A549 treated with AZD2906 at 1 μM for 4 hours (cell line): ENCODE results near the gene ERVW-1. TPM values are rescaled to one million over a fixed set of nuclear protein-coding genes. Genes with fewer than 3 reads are reported as not detected.

Experiments used
- total RNA-seq: library from RNA; stranded (reverse); fragments of 200-300 nt; extraction: Qiagen RNA extraction; gene quantifications from 5 replicates; pipeline ENCODE4 v1.2.3, GENCODE V29; 2022

ERVW-1 gene, protein sequence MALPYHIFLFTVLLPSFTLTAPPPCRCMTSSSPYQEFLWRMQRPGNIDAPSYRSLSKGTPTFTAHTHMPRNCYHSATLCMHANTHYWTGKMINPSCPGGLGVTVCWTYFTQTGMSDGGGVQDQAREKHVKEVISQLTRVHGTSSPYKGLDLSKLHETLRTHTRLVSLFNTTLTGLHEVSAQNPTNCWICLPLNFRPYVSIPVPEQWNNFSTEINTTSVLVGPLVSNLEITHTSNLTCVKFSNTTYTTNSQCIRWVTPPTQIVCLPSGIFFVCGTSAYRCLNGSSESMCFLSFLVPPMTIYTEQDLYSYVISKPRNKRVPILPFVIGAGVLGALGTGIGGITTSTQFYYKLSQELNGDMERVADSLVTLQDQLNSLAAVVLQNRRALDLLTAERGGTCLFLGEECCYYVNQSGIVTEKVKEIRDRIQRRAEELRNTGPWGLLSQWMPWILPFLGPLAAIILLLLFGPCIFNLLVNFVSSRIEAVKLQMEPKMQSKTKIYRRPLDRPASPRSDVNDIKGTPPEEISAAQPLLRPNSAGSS
- 0.07 TPM in 1 of 5 replicates, not detected in the others for total RNA-seq

DNA sequence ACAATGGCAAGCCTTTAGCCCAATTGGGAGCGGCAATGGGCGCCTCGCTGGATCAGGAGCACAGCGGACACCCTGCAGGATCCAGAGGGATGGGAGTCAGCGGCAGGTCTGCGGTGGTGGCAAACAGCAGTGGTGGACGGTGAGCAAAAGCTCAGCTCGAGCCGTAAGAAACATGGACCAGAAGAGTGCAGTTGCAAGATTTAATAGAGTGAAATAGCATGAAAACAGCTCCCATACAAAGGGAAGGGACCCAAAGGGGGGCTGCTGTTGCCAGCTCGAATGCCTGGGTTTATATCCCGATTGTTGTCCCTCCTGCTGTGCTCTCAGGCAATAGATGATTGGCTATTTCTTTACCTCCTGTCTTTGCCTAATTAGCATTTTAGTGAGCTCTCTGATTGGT lies at the start of gene ERVW-1:
Gene ERVW-1 (minus strand): TSS at position 266 of the 400 bp plus-strand sequence. CDS start 7,565 bp downstream, outside the sequence.

DNA sequence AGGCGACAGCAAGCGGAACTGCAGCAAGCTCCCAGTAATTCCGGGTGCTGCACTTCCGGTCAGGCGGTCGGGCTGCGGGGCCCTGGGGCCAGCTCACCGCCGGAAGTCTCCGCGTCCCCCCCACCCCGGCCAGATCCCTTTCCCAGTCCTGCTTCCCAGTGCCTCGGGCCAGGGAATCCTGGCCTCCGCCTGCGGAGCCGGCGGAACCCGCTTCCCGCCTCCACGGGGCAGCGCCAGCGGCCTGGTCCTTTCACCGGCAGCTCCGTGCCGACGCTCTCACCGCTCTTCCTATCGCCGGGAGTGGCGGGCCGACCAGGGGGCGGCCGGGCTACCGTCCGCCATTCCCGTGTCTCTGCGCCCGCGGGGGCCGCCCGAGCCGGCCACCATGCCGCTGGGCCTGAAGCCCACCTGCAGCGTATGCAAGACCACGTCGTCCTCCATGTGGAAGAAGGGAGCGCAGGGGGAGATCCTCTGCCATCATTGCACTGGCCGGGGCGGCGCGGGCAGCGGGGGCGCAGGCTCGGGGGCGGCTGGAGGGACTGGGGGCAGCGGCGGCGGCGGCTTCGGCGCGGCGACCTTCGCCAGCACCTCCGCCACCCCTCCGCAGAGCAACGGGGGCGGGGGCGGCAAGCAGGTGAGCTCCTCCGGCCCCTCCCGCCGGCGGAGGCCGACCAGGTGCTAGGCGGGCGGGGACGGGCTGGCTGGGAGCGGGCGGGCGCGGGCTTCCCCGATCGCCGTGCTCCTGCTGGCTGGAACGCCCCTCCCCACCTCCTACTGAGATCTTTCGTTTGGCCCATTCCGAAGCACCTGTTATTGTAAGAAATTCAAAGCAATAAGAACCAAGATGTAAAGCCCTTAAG lies 30.2 kb downstream of the ERVW-1 start, which contains the start of gene GATAD1:
Gene GATAD1 (plus strand): TSS at position 138 of the 860 bp plus-strand sequence. CDS start 248 bp downstream, at position 386.

Other genes starting within 250 kb of the ERVW-1 start
- 20.6 to 29.0 TPM (median 22.7 TPM) in 5 replicates for gene KRIT1, start 232.0 kb downstream of the ERVW-1 start, total RNA-seq
- gene ANKIB1, start 232.0 kb downstream of the ERVW-1 start, total RNA-seq = 15.7 to 20.8 TPM (median 18.3 TPM) in 5 replicates
- 16.4 to 18.2 TPM (median 17.1 TPM) in 5 replicates for gene GATAD1, start 30.5 kb downstream of the ERVW-1 start, total RNA-seq
- 4.9 to 6.9 TPM (median 5.2 TPM) in 5 replicates for gene PEX1, start 50.6 kb upstream of the ERVW-1 start, total RNA-seq
- 5.5 to 7.6 TPM (median 5.8 TPM) in 5 replicates for gene RBM48, start 50.8 kb upstream of the ERVW-1 start, total RNA-seq
- gene FAM133B, start 112.4 kb upstream of the ERVW-1 start, total RNA-seq = 22.7 to 27.6 TPM (median 23.7 TPM) in 5 replicates